ENCODE results near the gene ARID3C. TPM values are rescaled to one million over a fixed set of nuclear protein-coding genes. Genes with fewer than 3 reads are reported as not detected.

The ARID3C gene
- total and polyA plus RNA-seq, 10 of the 15 experiments (the other 5 are each of a cell fraction or from before 2014, with no cell fraction given) = not detected

DNA sequence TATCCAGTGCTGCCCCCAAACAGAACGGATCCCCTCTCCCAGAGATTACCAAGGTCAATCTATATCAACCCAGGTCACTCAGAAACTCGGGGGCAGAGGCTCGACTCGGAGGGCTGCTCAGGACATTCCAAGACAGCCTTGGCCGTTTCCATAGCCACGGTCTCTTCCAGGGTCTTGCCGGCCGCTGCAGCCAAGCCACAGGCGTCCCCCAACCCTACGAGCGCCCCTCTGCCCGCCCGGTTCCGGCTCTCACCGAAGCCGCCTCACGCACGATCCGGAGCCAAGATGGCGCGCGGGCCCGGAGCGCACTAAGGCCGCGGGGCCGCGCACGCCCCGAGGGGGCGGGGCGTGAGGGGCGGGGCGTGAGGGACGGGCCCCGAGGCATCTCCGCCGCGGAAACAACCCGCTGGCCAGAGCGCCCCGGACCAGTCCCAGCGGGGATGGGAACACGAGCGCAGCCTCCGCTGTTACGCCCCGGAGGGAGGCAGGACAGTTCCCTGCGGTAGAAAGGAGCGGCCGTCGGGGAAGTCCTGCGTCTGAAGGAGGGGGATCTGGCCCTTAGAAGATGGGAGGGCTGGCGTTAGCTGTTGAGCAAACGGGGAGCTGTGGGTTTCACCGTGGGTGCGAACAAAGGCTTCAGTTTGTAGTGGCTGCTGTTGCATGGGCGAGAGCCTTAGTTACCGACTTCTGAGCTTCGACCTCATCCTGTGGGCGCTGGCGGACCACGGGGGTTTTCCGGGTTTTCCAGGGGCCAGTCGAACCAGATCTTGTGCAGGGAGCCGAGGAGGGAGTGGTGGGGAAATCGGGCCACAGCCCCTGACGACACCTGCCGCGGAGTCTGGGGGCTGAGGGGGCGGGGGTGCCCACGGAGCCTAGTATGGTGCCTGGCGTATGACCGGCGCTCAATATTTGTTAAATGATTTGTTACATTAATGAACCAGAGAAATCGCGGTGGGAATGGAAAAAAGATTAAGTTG is 16.8 kb downstream of the ARID3C start, which contains the start of gene RPP25L (continued):
- TF ChIP-seq, protein P1, sequence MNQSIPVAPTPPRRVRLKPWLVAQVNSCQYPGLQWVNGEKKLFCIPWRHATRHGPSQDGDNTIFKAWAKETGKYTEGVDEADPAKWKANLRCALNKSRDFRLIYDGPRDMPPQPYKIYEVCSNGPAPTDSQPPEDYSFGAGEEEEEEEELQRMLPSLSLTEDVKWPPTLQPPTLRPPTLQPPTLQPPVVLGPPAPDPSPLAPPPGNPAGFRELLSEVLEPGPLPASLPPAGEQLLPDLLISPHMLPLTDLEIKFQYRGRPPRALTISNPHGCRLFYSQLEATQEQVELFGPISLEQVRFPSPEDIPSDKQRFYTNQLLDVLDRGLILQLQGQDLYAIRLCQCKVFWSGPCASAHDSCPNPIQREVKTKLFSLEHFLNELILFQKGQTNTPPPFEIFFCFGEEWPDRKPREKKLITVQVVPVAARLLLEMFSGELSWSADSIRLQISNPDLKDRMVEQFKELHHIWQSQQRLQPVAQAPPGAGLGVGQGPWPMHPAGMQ (IDR thresholded peaks at IDR 0.05; ENCODE audit: borderline replicate concordance) = no peak
- TF ChIP-seq ZNF207 (IDR thresholded peaks at IDR 0.05; ENCODE audit: borderline replicate concordance) = no peak
- TF ChIP-seq KAT2A (conservative IDR thresholded peaks at IDR 0.05; ENCODE audit: control insufficient read depth, low read depth, low read length) = no peak
- no peak for TF ChIP-seq BMI1 (IDR thresholded peaks at IDR 0.05; ENCODE audit: borderline replicate concordance)
- no peak for TF ChIP-seq STAT1 (conservative IDR thresholded peaks at IDR 0.05)
- no peak for TF ChIP-seq EP300 (IDR thresholded peaks at IDR 0.05; ENCODE audit: borderline replicate concordance in 1 of 2, control insufficient read depth in 1 of 2, low read depth in 2 of 2, low read length in 2 of 2)
- TF ChIP-seq, protein P2, sequence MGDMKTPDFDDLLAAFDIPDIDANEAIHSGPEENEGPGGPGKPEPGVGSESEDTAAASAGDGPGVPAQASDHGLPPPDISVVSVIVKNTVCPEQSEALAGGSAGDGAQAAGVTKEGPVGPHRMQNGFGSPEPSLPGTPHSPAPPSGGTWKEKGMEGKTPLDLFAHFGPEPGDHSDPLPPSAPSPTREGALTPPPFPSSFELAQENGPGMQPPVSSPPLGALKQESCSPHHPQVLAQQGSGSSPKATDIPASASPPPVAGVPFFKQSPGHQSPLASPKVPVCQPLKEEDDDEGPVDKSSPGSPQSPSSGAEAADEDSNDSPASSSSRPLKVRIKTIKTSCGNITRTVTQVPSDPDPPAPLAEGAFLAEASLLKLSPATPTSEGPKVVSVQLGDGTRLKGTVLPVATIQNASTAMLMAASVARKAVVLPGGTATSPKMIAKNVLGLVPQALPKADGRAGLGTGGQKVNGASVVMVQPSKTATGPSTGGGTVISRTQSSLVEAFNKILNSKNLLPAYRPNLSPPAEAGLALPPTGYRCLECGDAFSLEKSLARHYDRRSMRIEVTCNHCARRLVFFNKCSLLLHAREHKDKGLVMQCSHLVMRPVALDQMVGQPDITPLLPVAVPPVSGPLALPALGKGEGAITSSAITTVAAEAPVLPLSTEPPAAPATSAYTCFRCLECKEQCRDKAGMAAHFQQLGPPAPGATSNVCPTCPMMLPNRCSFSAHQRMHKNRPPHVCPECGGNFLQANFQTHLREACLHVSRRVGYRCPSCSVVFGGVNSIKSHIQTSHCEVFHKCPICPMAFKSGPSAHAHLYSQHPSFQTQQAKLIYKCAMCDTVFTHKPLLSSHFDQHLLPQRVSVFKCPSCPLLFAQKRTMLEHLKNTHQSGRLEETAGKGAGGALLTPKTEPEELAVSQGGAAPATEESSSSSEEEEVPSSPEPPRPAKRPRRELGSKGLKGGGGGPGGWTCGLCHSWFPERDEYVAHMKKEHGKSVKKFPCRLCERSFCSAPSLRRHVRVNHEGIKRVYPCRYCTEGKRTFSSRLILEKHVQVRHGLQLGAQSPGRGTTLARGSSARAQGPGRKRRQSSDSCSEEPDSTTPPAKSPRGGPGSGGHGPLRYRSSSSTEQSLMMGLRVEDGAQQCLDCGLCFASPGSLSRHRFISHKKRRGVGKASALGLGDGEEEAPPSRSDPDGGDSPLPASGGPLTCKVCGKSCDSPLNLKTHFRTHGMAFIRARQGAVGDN (IDR thresholded peaks at IDR 0.05) = peak; percentile 62; the same call in 1 of the 2 replicates
- no peak for TF ChIP-seq SMAD5 (IDR thresholded peaks at IDR 0.05; ENCODE audit: low read depth)
- TF ChIP-seq, protein P3, sequence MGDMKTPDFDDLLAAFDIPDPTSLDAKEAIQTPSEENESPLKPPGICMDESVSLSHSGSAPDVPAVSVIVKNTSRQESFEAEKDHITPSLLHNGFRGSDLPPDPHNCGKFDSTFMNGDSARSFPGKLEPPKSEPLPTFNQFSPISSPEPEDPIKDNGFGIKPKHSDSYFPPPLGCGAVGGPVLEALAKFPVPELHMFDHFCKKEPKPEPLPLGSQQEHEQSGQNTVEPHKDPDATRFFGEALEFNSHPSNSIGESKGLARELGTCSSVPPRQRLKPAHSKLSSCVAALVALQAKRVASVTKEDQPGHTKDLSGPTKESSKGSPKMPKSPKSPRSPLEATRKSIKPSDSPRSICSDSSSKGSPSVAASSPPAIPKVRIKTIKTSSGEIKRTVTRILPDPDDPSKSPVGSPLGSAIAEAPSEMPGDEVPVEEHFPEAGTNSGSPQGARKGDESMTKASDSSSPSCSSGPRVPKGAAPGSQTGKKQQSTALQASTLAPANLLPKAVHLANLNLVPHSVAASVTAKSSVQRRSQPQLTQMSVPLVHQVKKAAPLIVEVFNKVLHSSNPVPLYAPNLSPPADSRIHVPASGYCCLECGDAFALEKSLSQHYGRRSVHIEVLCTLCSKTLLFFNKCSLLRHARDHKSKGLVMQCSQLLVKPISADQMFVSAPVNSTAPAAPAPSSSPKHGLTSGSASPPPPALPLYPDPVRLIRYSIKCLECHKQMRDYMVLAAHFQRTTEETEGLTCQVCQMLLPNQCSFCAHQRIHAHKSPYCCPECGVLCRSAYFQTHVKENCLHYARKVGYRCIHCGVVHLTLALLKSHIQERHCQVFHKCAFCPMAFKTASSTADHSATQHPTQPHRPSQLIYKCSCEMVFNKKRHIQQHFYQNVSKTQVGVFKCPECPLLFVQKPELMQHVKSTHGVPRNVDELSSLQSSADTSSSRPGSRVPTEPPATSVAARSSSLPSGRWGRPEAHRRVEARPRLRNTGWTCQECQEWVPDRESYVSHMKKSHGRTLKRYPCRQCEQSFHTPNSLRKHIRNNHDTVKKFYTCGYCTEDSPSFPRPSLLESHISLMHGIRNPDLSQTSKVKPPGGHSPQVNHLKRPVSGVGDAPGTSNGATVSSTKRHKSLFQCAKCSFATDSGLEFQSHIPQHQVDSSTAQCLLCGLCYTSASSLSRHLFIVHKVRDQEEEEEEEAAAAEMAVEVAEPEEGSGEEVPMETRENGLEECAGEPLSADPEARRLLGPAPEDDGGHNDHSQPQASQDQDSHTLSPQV (IDR thresholded peaks at IDR 0.05) = no peak
- TF ChIP-seq CHD4 (IDR thresholded peaks at IDR 0.05) = no peak
- no peak for TF ChIP-seq STAT3 (IDR thresholded peaks at IDR 0.05; ENCODE audit: low read depth, low read length)
- TF ChIP-seq, protein P4, sequence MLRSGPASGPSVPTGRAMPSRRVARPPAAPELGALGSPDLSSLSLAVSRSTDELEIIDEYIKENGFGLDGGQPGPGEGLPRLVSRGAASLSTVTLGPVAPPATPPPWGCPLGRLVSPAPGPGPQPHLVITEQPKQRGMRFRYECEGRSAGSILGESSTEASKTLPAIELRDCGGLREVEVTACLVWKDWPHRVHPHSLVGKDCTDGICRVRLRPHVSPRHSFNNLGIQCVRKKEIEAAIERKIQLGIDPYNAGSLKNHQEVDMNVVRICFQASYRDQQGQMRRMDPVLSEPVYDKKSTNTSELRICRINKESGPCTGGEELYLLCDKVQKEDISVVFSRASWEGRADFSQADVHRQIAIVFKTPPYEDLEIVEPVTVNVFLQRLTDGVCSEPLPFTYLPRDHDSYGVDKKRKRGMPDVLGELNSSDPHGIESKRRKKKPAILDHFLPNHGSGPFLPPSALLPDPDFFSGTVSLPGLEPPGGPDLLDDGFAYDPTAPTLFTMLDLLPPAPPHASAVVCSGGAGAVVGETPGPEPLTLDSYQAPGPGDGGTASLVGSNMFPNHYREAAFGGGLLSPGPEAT (IDR thresholded peaks at IDR 0.05; ENCODE audit: low read depth) = peak; percentile 12; the same call in 1 of the 2 replicates
- TF ChIP-seq, protein P5, sequence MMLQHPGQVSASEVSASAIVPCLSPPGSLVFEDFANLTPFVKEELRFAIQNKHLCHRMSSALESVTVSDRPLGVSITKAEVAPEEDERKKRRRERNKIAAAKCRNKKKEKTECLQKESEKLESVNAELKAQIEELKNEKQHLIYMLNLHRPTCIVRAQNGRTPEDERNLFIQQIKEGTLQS (IDR thresholded peaks at IDR 0.05; ENCODE audit: borderline replicate concordance, extremely low read depth, low read depth, low read length) = no peak
- TF ChIP-seq SUZ12 (IDR thresholded peaks at IDR 0.05; ENCODE audit: unreplicated experiment) = no peak
- no peak for TF ChIP-seq ZNF384 (IDR thresholded peaks at IDR 0.05; ENCODE audit: borderline replicate concordance, low read depth, low read length)
- no peak for TF ChIP-seq ATF7 (IDR thresholded peaks at IDR 0.05; ENCODE audit: low read depth)
